Right lobe of liver (tissue), 4 donors: ENCODE results near the gene VSIG4.

Experiments
- POLR2A ChIP-seq: fragments of 450-650 bp; IDR thresholded peaks from one replicate; pipeline ENCODE4 v1.6.1; 2017; ENCODE audit warnings: antibody characterized with exemption, mild to moderate bottlenecking
- TF ChIP-seq, protein P1 (sequence below), 4 donors: fragments of 200-600 bp in 3 of 4; fragments of 450-650 bp in 1 of 4; IDR thresholded peaks; one replicate each; pipeline versions ENCODE4 v1.5.1 to v1.8.0; 2016 to 2022; ENCODE audit warnings: antibody characterized with exemption in 4 of 4, mild to moderate bottlenecking in 2 of 4
- donor health status: DM: no; HTN: no; CAD: no.
- donor health status: DM: no; HTN: no; CAD: no.
- donor health status: DM: no; HTN: yes; CAD: no.

DNA sequence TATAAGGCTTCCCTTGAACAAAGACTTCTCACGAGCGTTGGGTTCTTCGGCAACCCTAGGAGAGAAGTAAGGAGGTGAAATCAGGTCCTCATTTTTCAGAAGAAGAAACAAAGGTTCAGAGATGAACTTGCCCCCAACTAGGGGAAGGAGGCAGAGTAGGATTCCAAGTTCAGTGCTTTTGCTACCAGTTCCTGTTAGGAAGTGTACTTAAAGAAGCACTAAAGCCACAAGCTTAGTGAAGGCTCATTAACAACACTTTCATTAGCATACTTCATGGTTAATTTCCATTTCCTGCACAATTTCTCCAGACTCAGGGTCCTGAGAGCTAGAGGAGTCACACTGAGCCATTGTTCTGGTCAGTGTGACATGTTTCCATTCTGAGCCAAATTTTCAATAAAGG lies 52.1 kb downstream of the VSIG4 start:
- TF ChIP-seq, protein P1, sequence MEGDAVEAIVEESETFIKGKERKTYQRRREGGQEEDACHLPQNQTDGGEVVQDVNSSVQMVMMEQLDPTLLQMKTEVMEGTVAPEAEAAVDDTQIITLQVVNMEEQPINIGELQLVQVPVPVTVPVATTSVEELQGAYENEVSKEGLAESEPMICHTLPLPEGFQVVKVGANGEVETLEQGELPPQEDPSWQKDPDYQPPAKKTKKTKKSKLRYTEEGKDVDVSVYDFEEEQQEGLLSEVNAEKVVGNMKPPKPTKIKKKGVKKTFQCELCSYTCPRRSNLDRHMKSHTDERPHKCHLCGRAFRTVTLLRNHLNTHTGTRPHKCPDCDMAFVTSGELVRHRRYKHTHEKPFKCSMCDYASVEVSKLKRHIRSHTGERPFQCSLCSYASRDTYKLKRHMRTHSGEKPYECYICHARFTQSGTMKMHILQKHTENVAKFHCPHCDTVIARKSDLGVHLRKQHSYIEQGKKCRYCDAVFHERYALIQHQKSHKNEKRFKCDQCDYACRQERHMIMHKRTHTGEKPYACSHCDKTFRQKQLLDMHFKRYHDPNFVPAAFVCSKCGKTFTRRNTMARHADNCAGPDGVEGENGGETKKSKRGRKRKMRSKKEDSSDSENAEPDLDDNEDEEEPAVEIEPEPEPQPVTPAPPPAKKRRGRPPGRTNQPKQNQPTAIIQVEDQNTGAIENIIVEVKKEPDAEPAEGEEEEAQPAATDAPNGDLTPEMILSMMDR (IDR thresholded peaks at IDR 0.05), result no peak
- TF ChIP-seq POLR2A, result no peak
